Measurements from ENCODE around the gene SERTM2.
"Not testable (repeated sequence)": the region's sequence is repeated elsewhere in the genome, so short reads cannot be mapped to it uniquely, and the experiment has no call there.

Gene SERTM2

GRCh38 chrX:111511477-111511876 is at the start of gene SERTM2:
Gene SERTM2, plus strand, starts transcription at chrX:111511645. Its CDS starts 7,213 bp downstream, at chrX:111518858.
- DNase-seq: no peak

GRCh38 chrX:111465669-111466068 is 45.8 kb upstream of the SERTM2 start:
- no peak for DNase-seq

- no peak for DNase-seq
These were observed 43.5 kb upstream of the SERTM2 start for GRCh38 chrX:111467896-111468295.

- no peak for DNase-seq
These were observed 40.6 kb upstream of the SERTM2 start for GRCh38 chrX:111470681-111471403.

GRCh38 chrX:111481896-111482295 is 29.5 kb upstream of the SERTM2 start:
- DNase-seq: no peak

GRCh38 chrX:111483135-111483534 is 28.3 kb upstream of the SERTM2 start:
- DNase-seq: no peak

- DNase-seq: no peak
These were observed 27.6 kb upstream of the SERTM2 start for GRCh38 chrX:111483881-111484280.

GRCh38 chrX:111490688-111491087 is 20.8 kb upstream of the SERTM2 start:
- no peak for DNase-seq

GRCh38 chrX:111492085-111492484 is 19.4 kb upstream of the SERTM2 start:
- no peak for DNase-seq

GRCh38 chrX:111498538-111499103 is 12.8 kb upstream of the SERTM2 start:
- no peak for DNase-seq

GRCh38 chrX:111503485-111503993 is 7.9 kb upstream of the SERTM2 start:
- DNase-seq: no peak

- DNase-seq: no peak
These were observed 6.5 kb upstream of the SERTM2 start for GRCh38 chrX:111504941-111505340.

GRCh38 chrX:111505783-111506182 is 5.7 kb upstream of the SERTM2 start:
- DNase-seq: no peak

GRCh38 chrX:111506826-111507225 is 4.6 kb upstream of the SERTM2 start:
- no peak for DNase-seq

GRCh38 chrX:111507933-111508332 is 3.5 kb upstream of the SERTM2 start:
- DNase-seq: no peak

- no peak for DNase-seq
These were observed 3.9 kb downstream of the SERTM2 start for GRCh38 chrX:111515298-111515697.

- no peak for DNase-seq
These were observed 7.2 kb downstream of the SERTM2 start for GRCh38 chrX:111518667-111519066.

GRCh38 chrX:111519215-111519614 is 7.8 kb downstream of the SERTM2 start:
- DNase-seq: no peak

GRCh38 chrX:111520506-111520905 is 9.1 kb downstream of the SERTM2 start:
- no peak for DNase-seq

- no peak for DNase-seq
These were observed 9.7 kb downstream of the SERTM2 start for GRCh38 chrX:111521169-111521568.

- no peak for DNase-seq
These were observed 31.8 kb downstream of the SERTM2 start for GRCh38 chrX:111543212-111543741.

GRCh38 chrX:111549235-111549634 is 37.8 kb downstream of the SERTM2 start:
- not testable (repeated sequence) for DNase-seq

GRCh38 chrX:111555406-111555958 is 44.0 kb downstream of the SERTM2 start:
- no peak for DNase-seq

GRCh38 chrX:111560801-111561200 is 49.4 kb downstream of the SERTM2 start:
- DNase-seq: no peak
